Measurements from ENCODE around the gene ACTR3. TPM values are rescaled to one million over a fixed set of nuclear protein-coding genes. Genes with fewer than 3 reads are reported as not detected.

Gene ACTR3
- polyA plus RNA-seq, 1 experiment: 340 TPM

GRCh38 chr2:113967272-113967671 lies 77.4 kb downstream of the ACTR3 start:
- H3K27me3 ChIP-seq (ENCODE audit: control insufficient read depth, insufficient read depth, low read length): no peaks in the 10 kb centered on the region
- TF ChIP-seq CTCF (IDR thresholded peaks at IDR 0.05; ENCODE audit: insufficient read depth, low read depth, low read length): no peak
- no peak for DNase-seq (ENCODE audit: low read depth)
- POLR2A ChIA-PET: no interaction called here
- peaks cover 6% of the 10 kb centered on the region; the same call in 1 of the 2 replicates for H3K36me3 ChIP-seq (ENCODE audit: control insufficient read depth, insufficient read depth, low read length)
- H3K4me3 ChIP-seq (ENCODE audit: low read depth, low read length): no peak overlapping the region
- CTCF ChIA-PET: no interaction called here

DNA sequence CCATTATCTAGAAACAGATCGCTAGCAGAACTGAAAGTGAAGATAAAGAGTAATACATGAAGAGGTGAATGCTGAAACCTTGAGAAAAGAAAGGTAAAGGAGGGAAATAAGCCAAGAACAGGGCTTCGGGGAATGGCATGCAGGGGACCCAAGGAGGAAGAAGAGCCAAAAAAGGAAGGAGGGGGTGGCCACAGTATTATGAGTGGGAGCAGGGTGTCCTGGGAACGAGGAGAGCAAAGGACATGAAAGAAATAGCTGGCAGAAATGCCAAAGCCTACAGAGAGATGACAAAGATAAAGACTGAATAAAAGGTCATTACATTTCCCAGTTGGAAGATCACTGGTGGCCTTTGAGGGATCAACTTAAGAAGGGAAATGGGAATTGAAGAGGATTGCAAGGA lies 82.9 kb downstream of the ACTR3 start:
- H3K27me3 ChIP-seq (ENCODE audit: control insufficient read depth, insufficient read depth, low read length): no peaks in the 10 kb centered on the region
- peaks cover 11% of the 10 kb centered on the region for H3K36me3 ChIP-seq (ENCODE audit: control insufficient read depth, insufficient read depth, low read length)
- POLR2A ChIA-PET: no interaction called here
- no peak for TF ChIP-seq CTCF (IDR thresholded peaks at IDR 0.05; ENCODE audit: insufficient read depth, low read depth, low read length)
- DNase-seq (ENCODE audit: low read depth): no peak
- H3K4me3 ChIP-seq (ENCODE audit: low read depth, low read length): no peak overlapping the region
- CTCF ChIA-PET: interaction anchor here (0.8 kb wide), 1 partner anchor 10 kb away, joined by 3 read pairs; no protein-coding TSS in a partner anchor

DNA sequence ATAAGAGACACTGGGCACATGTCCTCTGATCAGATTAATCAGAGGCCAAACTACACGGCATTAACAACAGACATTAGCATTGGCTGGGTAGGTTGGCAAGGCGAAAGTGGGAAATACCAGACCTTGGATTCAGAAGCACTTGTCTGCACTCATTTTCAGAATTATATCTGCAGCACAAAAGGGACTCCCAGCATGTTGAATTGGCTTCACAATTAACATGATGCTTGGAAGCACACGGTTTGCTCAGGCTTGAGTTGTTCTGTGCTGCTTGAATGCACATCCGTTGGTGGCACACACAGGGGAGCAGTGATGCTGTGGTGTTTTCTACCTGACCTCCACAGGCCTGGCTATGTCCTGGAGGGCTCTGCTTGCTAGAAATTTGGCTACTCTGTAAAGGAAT lies 83.9 kb downstream of the ACTR3 start:
- Histone ChIP-seq H3K27me3 (ENCODE audit: control insufficient read depth, insufficient read depth, low read length) (no peaks in the 10 kb centered on the region), H3K4me3 (ENCODE audit: low read depth, low read length) (no peak overlapping the region), H3K36me3 (ENCODE audit: control insufficient read depth, insufficient read depth, low read length) (peaks cover 11% of the 10 kb centered on the region)
- CTCF ChIA-PET: no interaction called here
- no peak for TF ChIP-seq CTCF (IDR thresholded peaks at IDR 0.05; ENCODE audit: insufficient read depth, low read depth, low read length)
- POLR2A ChIA-PET: no interaction called here
- no peak for DNase-seq (ENCODE audit: low read depth)

- ChIA-PET POLR2A (no interaction called here), CTCF (interaction anchor here (0.6 kb wide), 1 partner anchor 14 kb away, joined by 3 read pairs; no protein-coding TSS in a partner anchor)
- no peak overlapping the region for H3K4me3 ChIP-seq (ENCODE audit: low read depth, low read length)
- H3K27me3 ChIP-seq (ENCODE audit: control insufficient read depth, insufficient read depth, low read length): no peaks in the 10 kb centered on the region
- peaks cover 7% of the 10 kb centered on the region for H3K36me3 ChIP-seq (ENCODE audit: control insufficient read depth, insufficient read depth, low read length)
- TF ChIP-seq CTCF (IDR thresholded peaks at IDR 0.05; ENCODE audit: insufficient read depth, low read depth, low read length): no peak
- no peak for DNase-seq (ENCODE audit: low read depth)
These were observed 84.8 kb downstream of the ACTR3 start for GRCh38 chr2:113974727-113975126.

DNA sequence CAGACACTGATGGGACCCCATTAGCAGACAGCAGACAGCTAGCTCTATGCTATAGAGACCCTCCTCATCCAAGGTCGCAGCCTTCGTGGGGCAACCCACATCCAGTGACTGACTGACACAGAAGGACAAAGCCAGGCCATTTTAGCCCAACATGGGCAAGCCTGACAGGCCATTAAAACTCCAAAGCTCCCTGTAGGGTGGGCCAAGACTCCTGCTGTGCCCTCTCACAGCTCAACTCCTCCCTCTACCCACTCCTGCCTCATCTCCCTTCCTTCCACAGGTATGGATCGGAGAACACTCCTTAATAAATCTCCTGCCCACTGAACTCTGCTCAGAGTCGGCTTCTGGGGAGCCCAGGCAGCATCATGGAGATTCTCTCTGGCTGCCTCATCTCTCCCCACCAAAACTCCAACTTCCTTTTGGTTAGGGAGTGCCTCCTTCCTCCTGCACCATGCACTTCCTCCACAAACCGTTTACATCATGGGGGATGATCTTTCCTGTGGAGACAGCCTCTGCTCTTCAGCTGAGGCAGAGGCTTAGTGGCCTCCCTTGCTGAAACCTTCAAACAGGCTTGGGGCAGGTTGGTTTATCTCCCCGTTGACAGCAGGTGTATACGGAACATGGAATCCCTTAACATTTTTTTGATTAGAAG lies 86.5 kb downstream of the ACTR3 start:
- TF ChIP-seq CTCF (IDR thresholded peaks at IDR 0.05; ENCODE audit: insufficient read depth, low read depth, low read length): no peak
- ChIA-PET POLR2A (no interaction called here), CTCF (interaction anchor here (1.0 kb wide), 1 partner anchor 11 kb away, joined by 3 read pairs; no protein-coding TSS in a partner anchor)
- Histone ChIP-seq H3K4me3 (ENCODE audit: low read depth, low read length) (no peak overlapping the region), H3K36me3 (ENCODE audit: control insufficient read depth, insufficient read depth, low read length) (peaks cover 7% of the 10 kb centered on the region), H3K27me3 (ENCODE audit: control insufficient read depth, insufficient read depth, low read length) (no peaks in the 10 kb centered on the region)
- DNase-seq (ENCODE audit: low read depth): no peak

Measured in BJ (cell line).